HS-5 (cell line): Measurements from ENCODE around the gene ERGIC1.

Experiments
- DNase-seq: peaks from one replicate; pipeline ENCODE4 v3.0.0-alpha.2; 2012; ENCODE audit warnings: low read depth

Gene ERGIC1

DNA sequence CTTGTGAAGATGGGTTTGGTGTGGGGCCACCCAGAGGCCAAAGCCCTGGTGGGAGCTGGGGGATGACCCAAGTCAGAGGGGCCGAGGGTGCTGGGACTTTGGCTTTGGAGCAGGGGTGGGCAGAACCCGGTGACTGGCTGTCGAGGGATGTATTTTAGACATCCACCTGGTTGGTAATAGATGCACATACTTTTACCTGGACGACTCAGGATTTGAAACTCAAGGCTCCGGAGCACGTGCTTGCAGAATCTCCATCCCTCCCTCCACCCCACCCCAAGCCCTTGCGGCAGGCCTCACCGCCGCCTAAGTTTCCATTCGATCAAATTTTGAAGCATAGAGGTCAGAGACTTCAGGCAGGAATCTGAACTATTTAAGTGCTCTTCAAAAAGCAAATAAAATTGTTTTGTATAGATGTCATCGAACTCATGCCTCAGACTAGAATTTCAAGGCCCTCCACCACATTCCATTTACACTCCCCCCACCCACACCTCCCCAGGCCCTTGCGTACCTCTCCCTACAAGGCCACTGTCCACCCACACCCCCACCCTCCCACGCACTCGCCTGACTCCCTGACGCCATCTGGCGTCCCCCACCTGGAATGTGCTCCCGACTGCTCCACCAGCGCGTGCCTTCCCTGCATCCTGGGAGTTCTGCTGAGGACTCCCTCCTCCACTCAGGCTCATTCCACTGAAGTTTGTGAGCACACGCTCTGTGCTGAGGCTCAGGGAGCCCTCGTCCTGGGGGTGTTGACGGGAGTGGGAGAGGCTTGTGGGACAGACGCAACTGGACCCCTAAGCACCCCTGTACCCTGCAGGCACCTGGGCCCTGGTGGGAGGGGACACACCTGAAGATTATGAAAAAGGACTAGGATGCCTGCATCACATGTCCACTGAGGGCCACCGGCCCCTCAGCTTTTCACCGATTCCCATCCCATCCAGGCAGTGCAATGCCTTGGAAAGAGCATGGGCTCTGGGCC is 68.7 kb downstream of the ERGIC1 start:
- no peak for DNase-seq

GRCh38 chr5:172903790-172904189 is 69.7 kb downstream of the ERGIC1 start:
- peak; percentile 31 for DNase-seq

DNA sequence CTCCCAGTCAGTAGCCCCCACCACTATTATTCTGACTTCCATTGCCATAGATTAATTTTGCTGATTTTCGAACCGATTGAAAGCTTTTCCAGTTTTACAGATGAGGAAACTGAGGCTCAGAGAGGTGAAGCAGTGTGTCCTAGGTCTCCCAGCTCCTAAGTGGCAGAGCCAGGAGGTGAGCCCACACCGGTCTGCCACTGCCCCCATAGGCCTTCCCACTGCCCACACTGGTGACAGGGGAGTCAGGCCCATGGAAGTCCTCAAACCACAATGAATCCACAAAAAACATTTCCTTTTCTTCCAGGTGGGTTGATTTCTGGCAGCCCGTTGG is 70.2 kb downstream of the ERGIC1 start:
- no peak for DNase-seq

DNA sequence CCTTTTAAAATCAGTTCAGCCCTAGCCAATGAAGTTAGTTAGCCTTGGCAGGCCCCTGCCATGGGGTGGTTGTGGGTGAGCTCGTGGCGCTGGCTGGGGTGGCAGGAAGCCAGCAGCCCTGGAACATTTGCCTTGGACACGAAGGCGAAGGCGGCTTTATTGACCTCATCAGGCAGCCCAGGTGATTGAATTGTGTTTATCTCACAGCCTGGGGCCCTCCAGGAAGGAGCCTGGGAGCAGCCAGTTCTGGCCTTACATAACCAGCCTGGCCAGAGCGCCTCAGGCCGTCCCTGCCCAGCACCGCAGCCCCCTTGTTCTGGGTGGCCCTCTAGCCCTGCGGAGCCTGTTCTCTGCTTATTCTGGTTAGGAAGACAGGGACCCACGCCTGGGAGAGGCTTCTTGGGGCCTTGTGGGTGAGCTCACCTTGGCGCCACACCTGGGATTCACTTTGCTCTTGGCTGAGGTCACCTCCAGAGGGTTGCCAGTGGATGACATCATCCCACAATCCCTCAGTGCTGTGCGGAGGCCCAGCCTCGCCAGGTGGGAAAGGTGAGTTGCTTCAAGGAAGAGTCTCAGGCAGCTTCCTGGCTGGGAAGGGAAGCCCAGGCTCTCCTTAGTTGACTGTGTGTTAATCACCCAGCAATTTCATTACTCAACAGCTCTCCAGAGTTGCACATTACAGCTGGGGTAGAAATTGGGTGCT is 70.7 kb downstream of the ERGIC1 start:
- no peak for DNase-seq

- no peak for DNase-seq
Observed at GRCh38 chr5:172905346-172906140, 71.5 kb downstream of the ERGIC1 start.

DNA sequence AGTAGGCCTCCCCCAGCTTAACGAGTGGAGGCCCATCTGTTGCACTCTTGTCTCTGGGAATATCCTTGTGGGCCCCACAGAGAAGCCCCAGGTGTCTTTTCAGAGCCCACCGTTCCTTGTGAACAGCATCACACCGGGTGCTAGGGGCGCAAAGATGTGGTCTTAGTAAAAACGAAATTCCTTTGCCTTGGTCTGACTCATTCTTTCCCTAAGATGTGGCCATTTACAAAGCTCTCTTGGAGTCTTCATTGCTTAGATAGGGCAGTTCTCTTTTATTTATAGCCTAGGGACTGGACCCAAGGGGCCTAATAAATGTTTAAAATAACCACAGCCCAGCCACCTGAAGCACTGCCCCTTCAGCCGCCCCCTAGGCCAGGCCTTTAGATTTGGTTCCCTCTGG is 72.4 kb downstream of the ERGIC1 start:
- no peak for DNase-seq

DNA sequence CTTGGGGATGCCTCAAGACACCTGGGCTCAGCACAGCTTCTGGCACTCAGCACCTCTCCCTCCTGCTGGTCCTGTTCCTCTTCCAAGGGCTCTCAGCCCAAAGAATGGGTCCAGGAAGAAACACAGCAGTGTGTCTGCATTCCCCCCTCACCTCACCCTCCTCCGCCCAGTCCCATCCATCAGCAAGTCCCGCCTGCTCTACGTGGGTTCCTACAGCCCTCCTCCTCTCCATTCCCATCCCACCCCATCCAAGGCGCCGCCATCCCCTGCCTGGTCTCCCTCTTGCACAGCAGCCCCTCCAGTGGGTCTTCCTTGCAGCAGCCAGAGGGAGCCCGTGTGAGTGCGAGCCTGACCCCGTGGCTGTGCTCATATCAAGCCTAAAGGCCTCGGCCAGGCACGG is 72.8 kb downstream of the ERGIC1 start:
- no peak for DNase-seq

GRCh38 chr5:172907657-172908056 is 73.6 kb downstream of the ERGIC1 start:
- no peak for DNase-seq

DNA sequence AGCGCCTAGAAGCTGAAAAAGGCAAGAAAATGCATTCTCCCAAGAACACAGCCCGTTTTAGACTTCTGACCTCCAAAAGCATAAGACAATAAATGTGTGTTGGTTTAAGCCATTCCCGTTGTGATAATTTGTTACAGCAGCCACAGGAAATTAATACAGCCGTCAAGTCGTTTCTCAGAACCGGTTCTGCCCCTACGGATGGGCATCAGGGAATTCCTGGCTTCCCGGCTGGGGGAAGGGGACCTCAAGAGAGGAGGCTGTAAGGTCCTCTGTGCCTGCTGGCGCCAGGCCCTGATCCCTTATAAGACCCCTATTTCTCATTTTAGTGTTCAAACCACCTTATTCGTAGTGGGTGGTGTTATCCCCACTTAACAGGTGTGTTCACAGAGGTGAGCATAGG is 74.6 kb downstream of the ERGIC1 start:
- DNase-seq, result no peak

- no peak for DNase-seq
Observed at GRCh38 chr5:172909931-172910502, 76.0 kb downstream of the ERGIC1 start.

- DNase-seq, result no peak
Observed at GRCh38 chr5:172910828-172911627, 77.0 kb downstream of the ERGIC1 start.

GRCh38 chr5:172911628-172911880 is 77.5 kb downstream of the ERGIC1 start:
- DNase-seq, result no peak

GRCh38 chr5:172911976-172912375 is 77.9 kb downstream of the ERGIC1 start:
- DNase-seq, result no peak

- no peak for DNase-seq
Observed at GRCh38 chr5:172913117-172913850, 79.2 kb downstream of the ERGIC1 start.

DNA sequence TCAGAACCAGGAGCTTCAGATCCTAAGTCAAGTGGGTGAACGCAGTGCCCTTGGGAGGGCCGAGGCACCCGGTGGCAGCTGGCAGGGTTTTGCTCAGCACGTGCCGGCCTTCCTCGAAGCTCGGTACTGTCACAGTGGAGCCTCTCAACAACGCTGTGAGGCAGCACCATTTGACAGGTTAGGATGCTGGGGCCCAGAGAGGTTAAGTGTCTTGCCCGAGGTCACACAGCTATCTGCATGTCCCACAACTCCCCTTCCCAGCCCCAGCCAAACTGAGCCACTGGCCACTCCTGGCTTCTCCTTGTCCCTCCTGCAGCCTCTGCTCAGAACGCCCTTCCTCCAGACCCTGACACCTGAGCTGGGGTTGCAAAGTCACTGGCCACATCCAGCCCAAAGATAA is 81.5 kb downstream of the ERGIC1 start:
- DNase-seq, result no peak

DNA sequence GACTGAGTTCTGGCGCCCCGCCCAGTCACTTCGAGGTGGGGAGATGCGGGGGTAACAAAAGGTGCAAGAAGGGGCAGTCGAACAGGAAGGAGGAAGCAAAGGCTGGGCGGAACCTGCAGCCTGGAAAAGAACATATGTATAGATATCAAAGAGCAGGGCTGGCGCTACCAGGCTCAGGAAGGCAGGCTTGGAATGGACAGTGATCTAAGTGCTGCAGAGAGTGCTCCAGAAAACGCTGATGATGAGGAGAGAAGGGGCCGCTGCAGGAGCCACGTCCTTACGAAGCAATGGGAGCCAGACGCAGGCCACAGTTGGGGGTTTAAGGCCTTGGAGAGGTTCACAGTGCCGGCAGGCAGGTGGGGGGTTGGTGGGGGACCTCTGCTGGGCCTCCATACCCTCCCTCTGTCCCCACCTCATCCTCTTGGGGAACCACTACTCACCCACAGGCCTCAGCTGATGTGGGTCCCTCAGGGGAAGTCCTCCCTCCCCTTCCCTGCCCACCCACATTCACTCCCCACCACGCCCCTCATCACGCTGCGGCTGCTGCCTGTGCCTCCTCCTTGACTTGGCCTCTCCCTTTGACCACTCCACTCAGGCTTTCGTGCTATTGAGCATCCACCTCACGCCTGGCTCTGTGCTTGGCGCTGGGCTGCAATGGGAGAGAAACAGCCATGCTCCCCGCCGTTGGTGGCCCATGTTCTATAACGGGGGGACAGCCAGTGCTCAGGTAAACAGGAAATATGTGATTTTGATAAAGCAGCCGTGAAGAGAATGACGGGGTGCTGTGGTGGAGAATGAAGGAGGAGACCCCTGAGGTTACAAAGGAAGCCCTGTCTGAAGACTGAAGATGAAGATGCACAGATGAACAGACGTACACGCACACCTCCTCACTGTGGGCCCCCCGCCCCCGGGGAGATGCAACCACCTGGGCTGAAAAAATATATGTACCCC is 84.6 kb downstream of the ERGIC1 start:
- no peak for DNase-seq

GRCh38 chr5:172919525-172920446 is 85.7 kb downstream of the ERGIC1 start:
- no peak for DNase-seq

- DNase-seq, result no peak
Observed at GRCh38 chr5:172920447-172920849, 86.4 kb downstream of the ERGIC1 start.

GRCh38 chr5:172920995-172921394 is 86.9 kb downstream of the ERGIC1 start:
- no peak for DNase-seq
